HL-60 (cell line): ENCODE results near the gene POLD2.

Experiments
- GABPA ChIP-seq: IDR thresholded peaks from 2 replicates; pipeline ENCODE4 v1.6.1; 2012; ENCODE audit warnings: low read depth
- POLR2AphosphoS5 ChIP-seq: IDR thresholded peaks from 2 replicates; pipeline ENCODE4 v1.6.1; 2012; ENCODE audit warnings: low read depth
- SPI1 ChIP-seq: IDR thresholded peaks from 2 replicates; pipeline ENCODE4 v1.6.1; 2012; ENCODE audit warnings: low read depth, mild to moderate bottlenecking, borderline replicate concordance
- TF ChIP-seq, protein P1 (sequence below): IDR thresholded peaks from one replicate; pipeline ENCODE4 v1.5.1; 2011; ENCODE audit warnings: low read length, control low read depth, inconsistent platforms; ENCODE audit not compliant: insufficient read depth
- TF ChIP-seq, protein P2 (sequence below): IDR thresholded peaks from 2 replicates; pipeline ENCODE4 v1.6.1; 2012; ENCODE audit warnings: low read depth; ENCODE audit not compliant: insufficient replicate concordance

DNA sequence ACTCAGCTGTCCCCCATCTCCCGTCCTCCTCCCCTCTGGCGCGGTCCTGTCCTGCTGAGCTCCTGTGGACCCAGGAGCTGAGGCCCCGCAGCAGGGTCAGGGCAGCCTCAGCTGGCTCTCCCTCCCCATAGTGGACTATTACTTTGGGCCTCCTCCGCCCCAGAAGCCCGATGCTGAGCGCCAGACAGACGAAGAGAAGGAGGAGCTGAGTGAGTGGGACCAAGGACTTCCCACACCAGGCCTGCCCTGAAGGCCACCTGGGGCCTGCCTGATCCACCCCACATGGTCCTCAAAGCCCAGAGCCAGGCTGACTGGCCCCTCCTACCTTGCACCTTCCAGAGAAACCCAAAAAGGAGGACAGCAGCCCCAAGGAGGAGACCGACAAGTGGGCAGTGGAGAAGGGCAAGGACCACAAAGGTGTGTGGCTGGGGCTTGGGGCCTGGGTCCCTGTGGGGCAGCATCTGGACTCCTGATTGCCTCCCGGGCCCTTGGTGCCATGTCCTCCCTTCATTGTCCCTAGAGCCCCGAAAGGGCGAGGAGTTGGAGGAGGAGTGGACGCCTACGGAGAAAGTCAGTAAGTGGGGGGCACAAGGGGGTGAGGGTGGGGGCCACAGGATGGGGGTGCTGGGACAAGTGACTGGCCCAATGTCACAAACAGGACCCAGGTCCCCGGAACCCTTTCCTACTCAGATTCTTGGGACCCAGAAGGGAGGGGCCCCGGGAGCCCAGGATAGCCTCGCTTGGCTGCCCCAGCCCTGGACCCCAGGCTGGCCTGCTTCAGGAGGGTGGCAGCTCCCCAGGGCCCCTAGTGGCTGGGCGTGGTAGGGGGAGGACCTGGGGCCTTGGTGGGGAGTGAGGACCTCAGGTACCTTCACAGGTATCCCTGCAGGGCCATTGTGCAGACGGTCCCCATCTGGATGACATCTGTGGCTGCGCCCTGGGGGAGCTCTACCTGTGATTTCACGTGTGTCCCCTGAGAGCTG is 14.3 kb downstream of the POLD2 start:
- TF ChIP-seq, protein P1, sequence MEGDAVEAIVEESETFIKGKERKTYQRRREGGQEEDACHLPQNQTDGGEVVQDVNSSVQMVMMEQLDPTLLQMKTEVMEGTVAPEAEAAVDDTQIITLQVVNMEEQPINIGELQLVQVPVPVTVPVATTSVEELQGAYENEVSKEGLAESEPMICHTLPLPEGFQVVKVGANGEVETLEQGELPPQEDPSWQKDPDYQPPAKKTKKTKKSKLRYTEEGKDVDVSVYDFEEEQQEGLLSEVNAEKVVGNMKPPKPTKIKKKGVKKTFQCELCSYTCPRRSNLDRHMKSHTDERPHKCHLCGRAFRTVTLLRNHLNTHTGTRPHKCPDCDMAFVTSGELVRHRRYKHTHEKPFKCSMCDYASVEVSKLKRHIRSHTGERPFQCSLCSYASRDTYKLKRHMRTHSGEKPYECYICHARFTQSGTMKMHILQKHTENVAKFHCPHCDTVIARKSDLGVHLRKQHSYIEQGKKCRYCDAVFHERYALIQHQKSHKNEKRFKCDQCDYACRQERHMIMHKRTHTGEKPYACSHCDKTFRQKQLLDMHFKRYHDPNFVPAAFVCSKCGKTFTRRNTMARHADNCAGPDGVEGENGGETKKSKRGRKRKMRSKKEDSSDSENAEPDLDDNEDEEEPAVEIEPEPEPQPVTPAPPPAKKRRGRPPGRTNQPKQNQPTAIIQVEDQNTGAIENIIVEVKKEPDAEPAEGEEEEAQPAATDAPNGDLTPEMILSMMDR, result no peak
- TF ChIP-seq, protein P2, sequence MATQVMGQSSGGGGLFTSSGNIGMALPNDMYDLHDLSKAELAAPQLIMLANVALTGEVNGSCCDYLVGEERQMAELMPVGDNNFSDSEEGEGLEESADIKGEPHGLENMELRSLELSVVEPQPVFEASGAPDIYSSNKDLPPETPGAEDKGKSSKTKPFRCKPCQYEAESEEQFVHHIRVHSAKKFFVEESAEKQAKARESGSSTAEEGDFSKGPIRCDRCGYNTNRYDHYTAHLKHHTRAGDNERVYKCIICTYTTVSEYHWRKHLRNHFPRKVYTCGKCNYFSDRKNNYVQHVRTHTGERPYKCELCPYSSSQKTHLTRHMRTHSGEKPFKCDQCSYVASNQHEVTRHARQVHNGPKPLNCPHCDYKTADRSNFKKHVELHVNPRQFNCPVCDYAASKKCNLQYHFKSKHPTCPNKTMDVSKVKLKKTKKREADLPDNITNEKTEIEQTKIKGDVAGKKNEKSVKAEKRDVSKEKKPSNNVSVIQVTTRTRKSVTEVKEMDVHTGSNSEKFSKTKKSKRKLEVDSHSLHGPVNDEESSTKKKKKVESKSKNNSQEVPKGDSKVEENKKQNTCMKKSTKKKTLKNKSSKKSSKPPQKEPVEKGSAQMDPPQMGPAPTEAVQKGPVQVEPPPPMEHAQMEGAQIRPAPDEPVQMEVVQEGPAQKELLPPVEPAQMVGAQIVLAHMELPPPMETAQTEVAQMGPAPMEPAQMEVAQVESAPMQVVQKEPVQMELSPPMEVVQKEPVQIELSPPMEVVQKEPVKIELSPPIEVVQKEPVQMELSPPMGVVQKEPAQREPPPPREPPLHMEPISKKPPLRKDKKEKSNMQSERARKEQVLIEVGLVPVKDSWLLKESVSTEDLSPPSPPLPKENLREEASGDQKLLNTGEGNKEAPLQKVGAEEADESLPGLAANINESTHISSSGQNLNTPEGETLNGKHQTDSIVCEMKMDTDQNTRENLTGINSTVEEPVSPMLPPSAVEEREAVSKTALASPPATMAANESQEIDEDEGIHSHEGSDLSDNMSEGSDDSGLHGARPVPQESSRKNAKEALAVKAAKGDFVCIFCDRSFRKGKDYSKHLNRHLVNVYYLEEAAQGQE, result no peak
- no peak for TF ChIP-seq GABPA
- no peak for TF ChIP-seq POLR2AphosphoS5
- no peak for TF ChIP-seq SPI1
